K562 (cell line): Measurements from ENCODE around the gene STIM1. TPM values are rescaled to one million over a fixed set of nuclear protein-coding genes. Genes with fewer than 3 reads are reported as not detected.

ENCODE experiments used
- CBX3 ChIP-seq, 2 experiments: IDR thresholded peaks; 1 replicate in 1 of 2; 2 replicates in 1 of 2; pipeline ENCODE4 v1.6.1; 2012; ENCODE audit warnings: inconsistent platforms in 2 of 2, low read length in 2 of 2, borderline replicate concordance in 1 of 2, control low read depth in 1 of 2
- CEBPG ChIP-seq, 3 experiments: fragments of 200-800 bp in 1 of 3; sonication (Bioruptor generic) in 1 of 3; sonication (generic) in 1 of 3; formaldehyde crosslinking in 1 of 3; IDR thresholded peaks in 2 of 3; conservative IDR thresholded peaks in 1 of 3; 2 replicates each; pipeline versions ENCODE4 v1.6.1 to v1.8.0; 2016 to 2022; ENCODE audit warnings: missing compliant biosample characterization in 2 of 3, missing genetic modification characterization in 2 of 3, mild to moderate bottlenecking in 1 of 3, missing genetic modification reagents in 1 of 3
- CREM ChIP-seq: IDR thresholded peaks from 2 replicates; pipeline ENCODE4 v1.6.1; 2014; ENCODE audit warnings: antibody characterized with exemption, low read depth
- E2F8 ChIP-seq: fragments of 450-650 bp; IDR thresholded peaks from 2 replicates; pipeline ENCODE4 v1.7.1; 2018; ENCODE audit warnings: mild to moderate bottlenecking, low read depth; ENCODE audit not compliant: partially characterized antibody
- EGR1 ChIP-seq: fragments of 450-650 bp; conservative IDR thresholded peaks from 2 replicates; pipeline ENCODE4 v1.6.1; 2017; ENCODE audit warnings: mild to moderate bottlenecking
- HMG20B ChIP-seq: fragments of 250-450 bp; sonication (Bioruptor Pico); IDR thresholded peaks from 2 replicates; pipeline ENCODE4 v1.5.0; 2021; ENCODE audit warnings: mild to moderate bottlenecking
- HSF4 ChIP-seq: fragments of 250-450 bp; sonication (Bioruptor Pico); IDR thresholded peaks from 2 replicates; pipeline ENCODE4 v2.1.2; 2022; ENCODE audit warnings: mild to moderate bottlenecking, moderate library complexity, borderline replicate concordance
- KDM4B ChIP-seq, 2 experiments: fragments of 450-650 bp in 1 of 2; sonication (generic) in 1 of 2; IDR thresholded peaks; 2 replicates each; pipeline ENCODE4 v1.6.1; 2016 to 2017; ENCODE audit warnings: borderline replicate concordance in 2 of 2, antibody characterized with exemption in 1 of 2, low read depth in 1 of 2, mild to moderate bottlenecking in 1 of 2
- MAX ChIP-seq: sonication (generic); formaldehyde crosslinking; IDR thresholded peaks from 2 replicates; pipeline ENCODE4 v1.9.0; 2022; ENCODE audit warnings: mild to moderate bottlenecking, missing genetic modification reagents
- MTA1 ChIP-seq: fragments of 450-650 bp; IDR thresholded peaks from 2 replicates; pipeline ENCODE4 v1.6.1; 2017; ENCODE audit warnings: borderline replicate concordance
- POLR2AphosphoS5 ChIP-seq: IDR thresholded peaks from 2 replicates; pipeline ENCODE4 v1.6.1; 2011; ENCODE audit warnings: mild to moderate bottlenecking, low read depth, low read length, moderate library complexity; ENCODE audit not compliant: control insufficient read depth, insufficient read depth
- POLR2G ChIP-seq: fragments of 200-400 bp; formaldehyde crosslinking; IDR thresholded peaks from 2 replicates; pipeline ENCODE4 v1.6.1; 2017; ENCODE audit warnings: low read depth, mild to moderate bottlenecking, antibody characterized with exemption, low read length, moderate library complexity
- SIN3B ChIP-seq: fragments of 450-650 bp; IDR thresholded peaks from 2 replicates; pipeline ENCODE4 v1.6.1; 2017; ENCODE audit warnings: low read depth, mild to moderate bottlenecking, moderate library complexity
- TBP ChIP-seq: optimal IDR thresholded peaks from 2 replicates; pipeline ENCODE3; 2011; ENCODE audit warnings: low read depth, low read length, improper control_type of control experiment
- TOE1 ChIP-seq, 2 experiments: fragments of 450-650 bp in 1 of 2; sonication (generic) in 1 of 2; formaldehyde crosslinking in 1 of 2; IDR thresholded peaks; 2 replicates each; pipeline versions ENCODE4 v1.7.1 to v1.8.0; 2016 to 2022; ENCODE audit warnings: borderline replicate concordance in 2 of 2, mild to moderate bottlenecking in 2 of 2, antibody characterized with exemption in 1 of 2, inconsistent platforms in 1 of 2, low read depth in 1 of 2, missing genetic modification reagents in 1 of 2, moderate library complexity in 1 of 2
- ZBTB1 ChIP-seq: sonication (generic); formaldehyde crosslinking; IDR thresholded peaks from 2 replicates; pipeline ENCODE4 v1.8.1; 2023; ENCODE audit warnings: missing genetic modification reagents, low read depth, mild to moderate bottlenecking, borderline replicate concordance
- polyA plus RNA-seq, 8 experiments: library from polyadenylated mRNA; depleted of rRNA in 4 of 8; stranded (reverse) in 5 of 8; unstranded in 3 of 8; fragments of >200 nt; fragmentation: Nextera tagmentation in 2 of 8; fragmentation: Illumina TruSeq in 1 of 8; extraction: Ambion mirVana in 2 of 8; extraction: Trizol in 1 of 8; gene quantifications; 2 replicates each; pipeline versions ENCODE4 v1.2.1 to v1.2.3, GENCODE V29; 2011 to 2014; ENCODE audit warnings: inconsistent platforms in 1 of 8, missing spikeins in 1 of 8
- total RNA-seq, 7 experiments: library from RNA; depleted of rRNA in 6 of 7; stranded (reverse); fragments of >200 nt in 6 of 7; fragmentation: Illumina TruSeq in 2 of 7; extraction: Trizol in 2 of 7; gene quantifications; 2 replicates each; pipeline versions ENCODE4 v1.2.1 to v1.2.3, GENCODE V29; 2011 to 2021; ENCODE audit warnings: low replicate concordance in 1 of 7
- TF ChIP-seq, protein P1 (sequence below): conservative IDR thresholded peaks from 2 replicates; pipeline ENCODE4 v1.6.1; 2011; ENCODE audit warnings: low read depth, mild to moderate bottlenecking, low read length; ENCODE audit not compliant: control insufficient read depth
- TF ChIP-seq, protein P2 (sequence below): fragments of 450-650 bp; IDR thresholded peaks from 2 replicates; pipeline ENCODE4 v1.6.1; 2014; ENCODE audit warnings: low read depth, mild to moderate bottlenecking, moderate library complexity, borderline replicate concordance

The STIM1 gene
- total and polyA plus RNA-seq, 9 of the 15 experiments (the other 6 are each of a cell fraction or from before 2014, with no cell fraction given): 7.7 to 50.5 (median 22.5) TPM

DNA sequence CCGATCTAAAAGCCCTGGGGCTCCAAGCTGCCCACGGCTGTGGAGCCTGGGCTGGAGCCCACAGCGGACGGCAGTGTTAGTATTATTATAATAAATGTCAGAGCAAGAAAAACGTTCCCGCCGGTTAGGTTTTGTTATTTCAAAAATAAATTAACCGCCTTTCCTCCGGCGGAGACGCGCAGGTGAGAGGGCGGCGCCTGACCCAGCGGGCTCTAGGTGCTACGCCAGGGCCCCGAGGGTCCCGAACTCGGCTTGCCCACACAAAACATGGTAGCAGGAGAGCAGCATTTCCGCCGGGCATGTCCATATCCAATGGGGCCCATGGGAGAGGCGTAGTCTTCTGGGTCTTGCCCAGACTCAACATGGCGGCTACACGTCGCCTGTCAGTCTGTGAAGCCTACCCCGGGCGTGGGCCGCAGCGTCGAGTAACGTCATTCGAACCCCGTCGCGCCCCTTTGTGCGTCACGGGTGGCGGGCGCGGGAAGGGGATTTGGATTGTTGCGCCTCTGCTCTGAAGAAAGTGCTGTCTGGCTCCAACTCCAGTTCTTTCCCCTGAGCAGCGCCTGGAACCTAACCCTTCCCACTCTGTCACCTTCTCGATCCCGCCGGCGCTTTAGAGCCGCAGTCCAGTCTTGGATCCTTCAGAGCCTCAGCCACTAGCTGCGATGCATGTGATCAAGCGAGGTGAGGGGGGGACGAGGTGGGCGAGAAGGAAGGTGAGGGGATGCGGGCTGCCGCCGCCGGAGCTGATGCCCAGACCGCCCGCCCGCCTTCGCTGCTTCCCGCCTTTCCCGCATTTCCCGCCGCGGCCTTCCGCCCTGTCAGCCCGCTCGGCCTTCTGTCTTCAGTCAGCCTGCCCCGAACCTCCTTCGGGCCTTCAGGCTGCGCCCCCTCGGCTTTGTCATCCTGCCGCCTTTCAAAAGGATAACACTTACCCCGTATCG lies 239.2 kb downstream of the STIM1 start, which contains the start of gene RRM1 (continued):
- TF ChIP-seq CREM (peak; percentile 100), EGR1 (peak; percentile 89), SIN3B (peak; percentile 78), POLR2AphosphoS5 (peak; percentile 51; the same call in 1 of the 2 replicates), TOE1 (IDR thresholded peaks at IDR 0.05; ENCODE audit: borderline replicate concordance) (0 out of 2 replicates have a peak, but pooled peaks have one; percentile 44), TOE1 (CRISPR knock-in tag; IDR thresholded peaks at IDR 0.05; ENCODE audit: borderline replicate concordance, low read depth) (no peak), HMG20B (CRISPR knock-in tag) (no peak), POLR2G (peak; percentile 92), TBP (peak; percentile 85), HSF4 (CRISPR knock-in tag) (peak; percentile 37; the same call in 1 of the 2 replicates), E2F8 (peak; percentile 98), ZBTB1 (CRISPR knock-in tag) (peak; percentile 35; the same call in 1 of the 2 replicates), CBX3 (IDR thresholded peaks at IDR 0.05; ENCODE audit: borderline replicate concordance in 1 of 2, low read length in 2 of 2) (peak in 1 of 2 experiments; percentile 16; a peak in 1 of 3 replicates), MAX (CRISPR knock-in tag) (peak; percentile 86), KDM4B (IDR thresholded peaks at IDR 0.05; ENCODE audit: borderline replicate concordance in 2 of 2, low read depth in 1 of 2) (0 out of 4 replicates have a peak, but pooled peaks of 1 of the 2 experiments have one; percentile 50), MTA1 (peak; percentile 100), CEBPG (CRISPR knock-in tag; IDR thresholded peaks at IDR 0.05) (peak; percentile 28; the same call in 1 of the 2 replicates), CEBPG (tag; conservative IDR thresholded peaks at IDR 0.05 in 1 of 2, IDR thresholded peaks at IDR 0.05 in 1 of 2) (no peak)
- TF ChIP-seq, protein P1, sequence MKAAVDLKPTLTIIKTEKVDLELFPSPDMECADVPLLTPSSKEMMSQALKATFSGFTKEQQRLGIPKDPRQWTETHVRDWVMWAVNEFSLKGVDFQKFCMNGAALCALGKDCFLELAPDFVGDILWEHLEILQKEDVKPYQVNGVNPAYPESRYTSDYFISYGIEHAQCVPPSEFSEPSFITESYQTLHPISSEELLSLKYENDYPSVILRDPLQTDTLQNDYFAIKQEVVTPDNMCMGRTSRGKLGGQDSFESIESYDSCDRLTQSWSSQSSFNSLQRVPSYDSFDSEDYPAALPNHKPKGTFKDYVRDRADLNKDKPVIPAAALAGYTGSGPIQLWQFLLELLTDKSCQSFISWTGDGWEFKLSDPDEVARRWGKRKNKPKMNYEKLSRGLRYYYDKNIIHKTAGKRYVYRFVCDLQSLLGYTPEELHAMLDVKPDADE: peak; percentile 79
- TF ChIP-seq, protein P2, sequence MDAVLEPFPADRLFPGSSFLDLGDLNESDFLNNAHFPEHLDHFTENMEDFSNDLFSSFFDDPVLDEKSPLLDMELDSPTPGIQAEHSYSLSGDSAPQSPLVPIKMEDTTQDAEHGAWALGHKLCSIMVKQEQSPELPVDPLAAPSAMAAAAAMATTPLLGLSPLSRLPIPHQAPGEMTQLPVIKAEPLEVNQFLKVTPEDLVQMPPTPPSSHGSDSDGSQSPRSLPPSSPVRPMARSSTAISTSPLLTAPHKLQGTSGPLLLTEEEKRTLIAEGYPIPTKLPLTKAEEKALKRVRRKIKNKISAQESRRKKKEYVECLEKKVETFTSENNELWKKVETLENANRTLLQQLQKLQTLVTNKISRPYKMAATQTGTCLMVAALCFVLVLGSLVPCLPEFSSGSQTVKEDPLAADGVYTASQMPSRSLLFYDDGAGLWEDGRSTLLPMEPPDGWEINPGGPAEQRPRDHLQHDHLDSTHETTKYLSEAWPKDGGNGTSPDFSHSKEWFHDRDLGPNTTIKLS: peak; percentile 86; the same call in 1 of the 2 replicates
